GM12878 (cell line): ENCODE results near the gene NLGN2. TPM values are rescaled to one million over a fixed set of nuclear protein-coding genes. Genes with fewer than 3 reads are reported as not detected.
"Not testable (repeated sequence)": the region's sequence is repeated elsewhere in the genome, so short reads cannot be mapped to it uniquely, and the experiment has no call there.

ENCODE experiments used
- ATAC-seq: fragments of 200-7000 bp; cut with Tn5 transposase; 3 replicates; pipeline ENCODE4 v1.9.1; 2020; ENCODE audit warnings: mild to moderate bottlenecking, moderate library complexity
- BruUV-seq: library from RNA; stranded (reverse); fragments of 400-500 nt; replicated peaks from 2 replicates; lab custom pipeline; 2021; lab: Mats Ljungman, UMichigan
- CTCF ChIA-PET: fragments of 300-600 bp; sonication (Branson Sonifier 250); formaldehyde crosslinking; extraction: SDS; loops from one replicate; lab custom pipeline; 2021; ENCODE audit warnings: inconsistent platforms; lab: Yijun Ruan, JAX
- POLR2A ChIA-PET: fragments of 350-600 bp; formaldehyde crosslinking; extraction: SDS; loops from one replicate; lab custom pipeline; 2021; ENCODE audit warnings: inconsistent platforms; lab: Charles Lee
- RAD21 ChIA-PET: fragments of 300-600 bp; sonication (Branson Sonifier 250); formaldehyde crosslinking; loops from one replicate; lab custom pipeline; 2023; ENCODE audit warnings: antibody characterized with exemption; ENCODE audit not compliant: unreplicated experiment; lab: Charles Lee
- SMC1A ChIA-PET: fragments of 300-600 bp; sonication (Branson Sonifier 250); formaldehyde crosslinking; loops from one replicate; lab custom pipeline; 2023; ENCODE audit not compliant: unreplicated experiment, uncharacterized antibody; lab: Charles Lee
- DNase-seq: peaks from one replicate; pipeline ENCODE4 v3.0.0-alpha.2; 2011; ENCODE audit warnings: low read depth, low spot score
- FAIRE-seq: peaks from 3 replicates; lab custom pipeline; 2011; peaks lifted over from hg19 to GRCh38; lab: Jason Lieb, UNC
- H2AFZ ChIP-seq: 2 replicates; pipeline ENCODE4 v1.6.0; 2011; ENCODE audit warnings: low read depth, low read length, control low read depth; ENCODE audit not compliant: control insufficient read depth
- H3K27ac ChIP-seq: 2 replicates; pipeline ENCODE4 v1.5.1; 2011; ENCODE audit warnings: control low read depth; ENCODE audit not compliant: control insufficient read depth, insufficient read depth
- H3K27me3 ChIP-seq, 2 experiments: replicated peaks in 1 of 2; 2 replicates each; pipeline versions ENCODE4 v1.6.0 to v1.6.1; 2011; ENCODE audit warnings: low read length in 1 of 2; ENCODE audit not compliant: control insufficient read depth in 2 of 2, insufficient read depth in 2 of 2
- H3K36me3 ChIP-seq, 2 experiments: 2 replicates each; pipeline ENCODE4 v1.5.1; 2011; ENCODE audit warnings: low read length in 1 of 2; ENCODE audit not compliant: control insufficient read depth in 2 of 2, insufficient read depth in 2 of 2
- H3K4me1 ChIP-seq: 2 replicates; pipeline ENCODE4 v1.6.1; 2011; ENCODE audit warnings: mild to moderate bottlenecking, low read length, moderate library complexity, mixed read lengths; ENCODE audit not compliant: control insufficient read depth, insufficient read depth
- H3K4me2 ChIP-seq: 2 replicates; pipeline ENCODE4 v1.6.0; 2011; ENCODE audit warnings: control low read depth; ENCODE audit not compliant: control insufficient read depth, insufficient read depth
- H3K4me3 ChIP-seq: fragments of 200-600 bp; sonication (generic); 2 replicates; pipeline ENCODE4 v1.5.1; 2016
- H3K79me2 ChIP-seq: 2 replicates; pipeline ENCODE4 v1.6.0; 2011; ENCODE audit warnings: low read length; ENCODE audit not compliant: control insufficient read depth, insufficient read depth
- H3K9ac ChIP-seq: 2 replicates; pipeline ENCODE4 v1.8.0; 2011; ENCODE audit warnings: low read length, control low read depth, mixed read lengths; ENCODE audit not compliant: control insufficient read depth, insufficient read depth
- H3K9me3 ChIP-seq: replicated peaks from 3 replicates; pipeline ENCODE4 v1.5.1; 2011; ENCODE audit warnings: mild to moderate bottlenecking, low read length; ENCODE audit not compliant: control insufficient read depth, insufficient read depth
- H4K20me1 ChIP-seq: 2 replicates; pipeline ENCODE4 v1.6.0; 2011; ENCODE audit not compliant: control insufficient read depth, insufficient read depth
- BMI1 ChIP-seq: fragments of 450-650 bp; IDR thresholded peaks from 2 replicates; pipeline ENCODE4 v1.6.1; 2016; ENCODE audit warnings: mild to moderate bottlenecking, moderate library complexity, borderline replicate concordance
- CBX5 ChIP-seq: sonication (generic); IDR thresholded peaks from 2 replicates; pipeline ENCODE4 v1.6.1; 2016; ENCODE audit warnings: low read depth, moderate library complexity, mild to moderate bottlenecking, inconsistent platforms
- CHD1 ChIP-seq: IDR thresholded peaks from 2 replicates; pipeline ENCODE4 v1.6.1; 2012; ENCODE audit warnings: low read depth, low read length, improper control_type of control experiment
- EED ChIP-seq: sonication (generic); IDR thresholded peaks from 2 replicates; pipeline ENCODE4 v1.6.1; 2016; ENCODE audit warnings: antibody characterized with exemption, low read depth
- EGR1 ChIP-seq, 2 experiments: IDR thresholded peaks; 1 replicate in 1 of 2; 2 replicates in 1 of 2; pipeline ENCODE4 v1.6.1; 2011 to 2012; ENCODE audit warnings: low read depth in 2 of 2, low read length in 2 of 2, borderline replicate concordance in 1 of 2, mild to moderate bottlenecking in 1 of 2, moderate library complexity in 1 of 2
- ETV6 ChIP-seq, 2 experiments: fragments of 450-650 bp in 1 of 2; IDR thresholded peaks in 1 of 2; conservative IDR thresholded peaks in 1 of 2; 2 replicates each; pipeline ENCODE4 v1.6.1; 2014; ENCODE audit warnings: antibody characterized with exemption in 1 of 2, borderline replicate concordance in 1 of 2, low read depth in 1 of 2, mild to moderate bottlenecking in 1 of 2, moderate library complexity in 1 of 2
- GABPA ChIP-seq: IDR thresholded peaks from 2 replicates; pipeline ENCODE4 v1.6.1; 2014; ENCODE audit warnings: antibody characterized with exemption, low read depth, mild to moderate bottlenecking, inconsistent platforms
- NR2C2 ChIP-seq: IDR thresholded peaks from 2 replicates; pipeline ENCODE4 v1.6.1; 2011; ENCODE audit warnings: borderline replicate concordance, low read depth; ENCODE audit not compliant: control insufficient read depth, insufficient read length
- PML ChIP-seq: IDR thresholded peaks from 2 replicates; pipeline ENCODE4 v1.6.1; 2012; ENCODE audit warnings: low read length, inconsistent platforms
- RUNX3 ChIP-seq: IDR thresholded peaks from 2 replicates; pipeline ENCODE4 v1.6.1; 2012; ENCODE audit warnings: low read length, inconsistent platforms
- SMAD5 ChIP-seq: IDR thresholded peaks from 2 replicates; pipeline ENCODE4 v1.6.1; 2016; ENCODE audit warnings: antibody characterized with exemption, low read depth
- SMARCA5 ChIP-seq: fragments of 450-650 bp; IDR thresholded peaks from 2 replicates; pipeline ENCODE4 v1.6.1; 2017; ENCODE audit warnings: mild to moderate bottlenecking
- SMC3 ChIP-seq: IDR thresholded peaks from 2 replicates; pipeline ENCODE4 v1.6.1; 2011; ENCODE audit warnings: low read length, improper control_type of control experiment, borderline replicate concordance
- SPI1 ChIP-seq: IDR thresholded peaks from 2 replicates; pipeline ENCODE4 v1.6.1; 2011; ENCODE audit warnings: low read depth, mild to moderate bottlenecking, low read length, moderate library complexity, borderline replicate concordance; ENCODE audit not compliant: insufficient read depth
- SREBF2 ChIP-seq: IDR thresholded peaks from 2 replicates; pipeline ENCODE4 v1.6.1; 2012; ENCODE audit warnings: mild to moderate bottlenecking, low read length
- TARDBP ChIP-seq: IDR thresholded peaks from 2 replicates; pipeline ENCODE4 v1.6.1; 2016; ENCODE audit warnings: borderline replicate concordance
- ZNF207 ChIP-seq: fragments of 450-650 bp; IDR thresholded peaks from 2 replicates; pipeline ENCODE4 v1.6.1; 2014; ENCODE audit warnings: antibody characterized with exemption, mild to moderate bottlenecking, borderline replicate concordance
- ZNF217 ChIP-seq: fragments of 450-650 bp; IDR thresholded peaks from 2 replicates; pipeline ENCODE4 v1.6.1; 2017; ENCODE audit warnings: antibody characterized with exemption, mild to moderate bottlenecking
- WGBS: methylation state at CpG from one replicate; pipeline ENCODE4 v1.1.6; 2016; ENCODE audit warnings: low lambda C conversion rate; ENCODE audit not compliant: insufficient replicate concordance, insufficient coverage; ENCODE audit errors: missing lambda C conversion rate; 5-methylcytosine and 5-hydroxymethylcytosine counted together
- in situ Hi-C: fragments of 300-500 bp; cut with MboI; formaldehyde crosslinking; loops from 9 replicates; pipeline ENCODE4 v1.14.3; 2018; ENCODE audit warnings: mixed read lengths
- intact Hi-C: fragments of 100-400 bp; cut with micrococcal nuclease; formaldehyde crosslinking; loops from one replicate; pipeline ENCODE4 v1.14.2; 2022; ENCODE audit not compliant: unreplicated experiment
- polyA plus RNA-seq, 11 experiments: library from polyadenylated mRNA; depleted of rRNA in 4 of 11; unstranded in 6 of 11; stranded (reverse) in 5 of 11; fragments of >200 nt; fragmentation: Nextera tagmentation in 4 of 11; fragmentation: Illumina TruSeq in 1 of 11; extraction: Ambion mirVana in 4 of 11; extraction: Trizol in 1 of 11; gene quantifications; 1 replicate in 1 of 11; 2 replicates in 10 of 11; pipeline versions ENCODE4 v1.2.1 to v1.2.3, GENCODE V29; 2011 to 2016; ENCODE audit warnings: inconsistent platforms in 2 of 11, missing spikeins in 2 of 11, low read depth in 1 of 11
- total RNA-seq, 4 experiments: library from RNA; depleted of rRNA in 3 of 4; stranded (reverse); fragments of >200 nt in 3 of 4; fragmentation: Illumina TruSeq in 1 of 4; extraction: Trizol in 1 of 4; gene quantifications; 2 replicates each; pipeline versions ENCODE4 v1.2.1 to v1.2.3, GENCODE V29; 2013 to 2021

NLGN2 gene
- total and polyA plus RNA-seq, 10 of the 15 experiments (the other 5 are each of a cell fraction or from before 2014, with no cell fraction given) = 0.02 to 0.87 (median 0.11) TPM; not detected in 2

- TF ChIP-seq EGR1 (IDR thresholded peaks at IDR 0.05; ENCODE audit: borderline replicate concordance in 1 of 2, low read depth in 2 of 2, low read length in 2 of 2) = no peak
- no peak for TF ChIP-seq SMAD5
Measured at GRCh38 chr17:7367918-7368598, 39.6 kb upstream of the NLGN2 start (continued).

- H3K4me3 ChIP-seq, H3K27me3 ChIP-seq, SMC1A ChIA-PET, ATAC-seq, in situ Hi-C loops, H3K36me3 ChIP-seq, RAD21 ChIA-PET, FAIRE-seq, H3K4me2 ChIP-seq, DNase-seq, H3K27ac ChIP-seq, H2AFZ ChIP-seq, H4K20me1 ChIP-seq, H3K79me2 ChIP-seq, H3K9ac ChIP-seq, BruUV-seq, H3K4me1 ChIP-seq, H3K9me3 ChIP-seq, intact Hi-C loops, POLR2A ChIA-PET: not testable (repeated sequence)
- 60% methylated on average over 5 of the region's 5 CpGs for WGBS
- CTCF ChIA-PET = interaction anchor here (1.1 to 1.6 kb wide), 2 partner anchors 13 to 14 kb away, joined by 5 to 6 read pairs; partner anchors contain the start of gene TMEM95
Measured at GRCh38 chr17:7368599-7368994, 39.0 kb upstream of the NLGN2 start.

- ChIA-PET SMC1A (no interaction called here), CTCF (interaction anchor here (1.5 kb wide), 1 partner anchor 14 kb away, joined by 4 read pairs; the partner anchor contains the start of gene TMEM95), POLR2A (no interaction called here), RAD21 (no interaction called here)
- Histone ChIP-seq H3K9ac (no peak overlapping the region), H3K4me2 (no peak overlapping the region), H3K4me1 (no peaks in the 10 kb centered on the region), H3K79me2 (no peaks in the 10 kb centered on the region), H3K9me3 (no peaks in the 10 kb centered on the region), H3K36me3 (no peaks in the 10 kb centered on the region), H2AFZ (no peak overlapping the region), H3K27me3 (no peaks in the 10 kb centered on the region), H4K20me1 (no peaks in the 10 kb centered on the region), H3K27ac (no peak overlapping the region), H3K4me3 (no peak overlapping the region)
- intact Hi-C loops (no loop called here), in situ Hi-C loops (no loop called here)
- no peak for ATAC-seq
- no peak for FAIRE-seq
- 37% methylated on average over 5 of the region's 5 CpGs for WGBS
- no TSS peak for BruUV-seq
- DNase-seq = no peak
- TF ChIP-seq CBX5 (no peak), SMC3 (no peak), EED (no peak), NR2C2 (no peak), GABPA (no peak), CHD1 (no peak), RUNX3 (no peak), EGR1 (IDR thresholded peaks at IDR 0.05; ENCODE audit: borderline replicate concordance in 1 of 2, low read depth in 2 of 2, low read length in 2 of 2) (no peak), BMI1 (no peak), SPI1 (no peak), SREBF2 (no peak), TARDBP (no peak), PML (no peak), ZNF207 (no peak), ETV6 (conservative IDR thresholded peaks at IDR 0.05 in 1 of 2, IDR thresholded peaks at IDR 0.05 in 1 of 2; ENCODE audit: borderline replicate concordance in 1 of 2, low read depth in 1 of 2) (no peak), ZNF217 (no peak), SMARCA5 (no peak)
Measured at GRCh38 chr17:7369825-7370224, 37.8 kb upstream of the NLGN2 start.
